H1 (cell line): ENCODE results near the gene TARS3. TPM values are rescaled to one million over a fixed set of nuclear protein-coding genes. Genes with fewer than 3 reads are reported as not detected.

Source experiments
- GABPA ChIP-seq: IDR thresholded peaks from 2 replicates; pipeline ENCODE4 v1.6.1; 2011; ENCODE audit warnings: mild to moderate bottlenecking, low read length, moderate library complexity, borderline replicate concordance; ENCODE audit not compliant: insufficient read depth
- HDAC6 ChIP-seq: IDR thresholded peaks from one replicate; pipeline ENCODE4 v1.7.1; 2012; ENCODE audit warnings: low read depth, mild to moderate bottlenecking, inconsistent platforms, low read length, moderate library complexity
- PHF8 ChIP-seq: fragments of 200-600 bp; sonication (generic); conservative IDR thresholded peaks from 2 replicates; pipeline ENCODE4 v1.7.1; 2012; ENCODE audit warnings: low read depth, mild to moderate bottlenecking, inconsistent platforms, low read length, moderate library complexity
- polyA plus RNA-seq, 7 experiments: library from polyadenylated mRNA; depleted of rRNA in 3 of 7; stranded (reverse) in 5 of 7; unstranded in 2 of 7; fragments of >200 nt in 5 of 7; fragments of 200-250 nt in 2 of 7; gene quantifications; 1 replicate in 5 of 7; 2 replicates in 1 of 7; 4 replicates in 1 of 7; pipeline versions ENCODE4 v1.2.1 to v1.2.3, GENCODE V29; 2011 to 2013; ENCODE audit warnings: missing spikeins in 2 of 7, mixed read lengths in 2 of 7
- total RNA-seq: library from RNA; stranded (reverse); fragmentation: NEBNext Ultra II Directional; extraction: Animal tissue kit (Norgen Biotek cat#: 25700); gene quantifications from 2 replicates; pipeline ENCODE4 v1.2.1, GENCODE V29; 2021
- TF ChIP-seq, protein P1 (sequence below): fragments of 300-600 bp; sonication (generic); IDR thresholded peaks from 2 replicates; pipeline ENCODE4 v1.7.1; 2012; ENCODE audit warnings: low read length, moderate library complexity, mild to moderate bottlenecking, inconsistent platforms; ENCODE audit not compliant: insufficient replicate concordance

Gene TARS3
- total and polyA plus RNA-seq, 2 of the 8 experiments (the other 6 are each of a cell fraction or from before 2014, with no cell fraction given) = 2.1 to 13.9 TPM

DNA sequence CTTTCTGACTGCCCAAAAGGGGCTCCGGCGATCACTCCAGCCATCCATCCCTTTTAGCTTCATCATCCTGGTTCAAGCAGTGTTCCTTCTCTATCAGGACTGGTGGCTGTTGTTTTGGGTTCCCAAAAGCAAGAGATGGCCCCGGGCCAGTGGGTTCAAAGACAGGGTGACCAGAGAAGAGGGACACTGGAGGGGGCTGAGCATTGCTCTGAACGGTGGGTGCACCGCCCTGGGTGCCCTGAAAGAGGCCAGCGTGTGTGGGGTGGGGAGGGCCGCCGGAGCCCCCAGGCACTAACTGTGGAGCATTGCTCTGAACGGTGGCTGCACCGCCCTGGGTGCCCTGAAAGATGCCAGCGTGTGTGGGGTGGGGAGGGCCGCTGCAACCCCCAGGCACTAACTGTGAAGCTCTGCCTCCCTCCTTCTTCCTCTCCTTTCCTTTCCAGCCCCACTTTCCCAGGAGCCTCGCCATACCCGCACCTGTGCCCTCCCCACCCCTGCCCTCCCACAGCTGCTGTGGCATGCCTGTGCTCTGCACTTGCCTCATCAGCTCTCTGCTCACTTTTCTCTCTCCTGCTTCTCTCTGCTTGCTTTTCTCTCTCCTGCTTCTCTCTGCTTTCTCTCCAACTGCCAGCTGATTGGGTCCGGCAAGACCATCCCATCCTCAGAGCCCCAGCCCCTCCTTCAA lies 41.6 kb upstream of the TARS3 start (continued):
- TF ChIP-seq, protein P1, sequence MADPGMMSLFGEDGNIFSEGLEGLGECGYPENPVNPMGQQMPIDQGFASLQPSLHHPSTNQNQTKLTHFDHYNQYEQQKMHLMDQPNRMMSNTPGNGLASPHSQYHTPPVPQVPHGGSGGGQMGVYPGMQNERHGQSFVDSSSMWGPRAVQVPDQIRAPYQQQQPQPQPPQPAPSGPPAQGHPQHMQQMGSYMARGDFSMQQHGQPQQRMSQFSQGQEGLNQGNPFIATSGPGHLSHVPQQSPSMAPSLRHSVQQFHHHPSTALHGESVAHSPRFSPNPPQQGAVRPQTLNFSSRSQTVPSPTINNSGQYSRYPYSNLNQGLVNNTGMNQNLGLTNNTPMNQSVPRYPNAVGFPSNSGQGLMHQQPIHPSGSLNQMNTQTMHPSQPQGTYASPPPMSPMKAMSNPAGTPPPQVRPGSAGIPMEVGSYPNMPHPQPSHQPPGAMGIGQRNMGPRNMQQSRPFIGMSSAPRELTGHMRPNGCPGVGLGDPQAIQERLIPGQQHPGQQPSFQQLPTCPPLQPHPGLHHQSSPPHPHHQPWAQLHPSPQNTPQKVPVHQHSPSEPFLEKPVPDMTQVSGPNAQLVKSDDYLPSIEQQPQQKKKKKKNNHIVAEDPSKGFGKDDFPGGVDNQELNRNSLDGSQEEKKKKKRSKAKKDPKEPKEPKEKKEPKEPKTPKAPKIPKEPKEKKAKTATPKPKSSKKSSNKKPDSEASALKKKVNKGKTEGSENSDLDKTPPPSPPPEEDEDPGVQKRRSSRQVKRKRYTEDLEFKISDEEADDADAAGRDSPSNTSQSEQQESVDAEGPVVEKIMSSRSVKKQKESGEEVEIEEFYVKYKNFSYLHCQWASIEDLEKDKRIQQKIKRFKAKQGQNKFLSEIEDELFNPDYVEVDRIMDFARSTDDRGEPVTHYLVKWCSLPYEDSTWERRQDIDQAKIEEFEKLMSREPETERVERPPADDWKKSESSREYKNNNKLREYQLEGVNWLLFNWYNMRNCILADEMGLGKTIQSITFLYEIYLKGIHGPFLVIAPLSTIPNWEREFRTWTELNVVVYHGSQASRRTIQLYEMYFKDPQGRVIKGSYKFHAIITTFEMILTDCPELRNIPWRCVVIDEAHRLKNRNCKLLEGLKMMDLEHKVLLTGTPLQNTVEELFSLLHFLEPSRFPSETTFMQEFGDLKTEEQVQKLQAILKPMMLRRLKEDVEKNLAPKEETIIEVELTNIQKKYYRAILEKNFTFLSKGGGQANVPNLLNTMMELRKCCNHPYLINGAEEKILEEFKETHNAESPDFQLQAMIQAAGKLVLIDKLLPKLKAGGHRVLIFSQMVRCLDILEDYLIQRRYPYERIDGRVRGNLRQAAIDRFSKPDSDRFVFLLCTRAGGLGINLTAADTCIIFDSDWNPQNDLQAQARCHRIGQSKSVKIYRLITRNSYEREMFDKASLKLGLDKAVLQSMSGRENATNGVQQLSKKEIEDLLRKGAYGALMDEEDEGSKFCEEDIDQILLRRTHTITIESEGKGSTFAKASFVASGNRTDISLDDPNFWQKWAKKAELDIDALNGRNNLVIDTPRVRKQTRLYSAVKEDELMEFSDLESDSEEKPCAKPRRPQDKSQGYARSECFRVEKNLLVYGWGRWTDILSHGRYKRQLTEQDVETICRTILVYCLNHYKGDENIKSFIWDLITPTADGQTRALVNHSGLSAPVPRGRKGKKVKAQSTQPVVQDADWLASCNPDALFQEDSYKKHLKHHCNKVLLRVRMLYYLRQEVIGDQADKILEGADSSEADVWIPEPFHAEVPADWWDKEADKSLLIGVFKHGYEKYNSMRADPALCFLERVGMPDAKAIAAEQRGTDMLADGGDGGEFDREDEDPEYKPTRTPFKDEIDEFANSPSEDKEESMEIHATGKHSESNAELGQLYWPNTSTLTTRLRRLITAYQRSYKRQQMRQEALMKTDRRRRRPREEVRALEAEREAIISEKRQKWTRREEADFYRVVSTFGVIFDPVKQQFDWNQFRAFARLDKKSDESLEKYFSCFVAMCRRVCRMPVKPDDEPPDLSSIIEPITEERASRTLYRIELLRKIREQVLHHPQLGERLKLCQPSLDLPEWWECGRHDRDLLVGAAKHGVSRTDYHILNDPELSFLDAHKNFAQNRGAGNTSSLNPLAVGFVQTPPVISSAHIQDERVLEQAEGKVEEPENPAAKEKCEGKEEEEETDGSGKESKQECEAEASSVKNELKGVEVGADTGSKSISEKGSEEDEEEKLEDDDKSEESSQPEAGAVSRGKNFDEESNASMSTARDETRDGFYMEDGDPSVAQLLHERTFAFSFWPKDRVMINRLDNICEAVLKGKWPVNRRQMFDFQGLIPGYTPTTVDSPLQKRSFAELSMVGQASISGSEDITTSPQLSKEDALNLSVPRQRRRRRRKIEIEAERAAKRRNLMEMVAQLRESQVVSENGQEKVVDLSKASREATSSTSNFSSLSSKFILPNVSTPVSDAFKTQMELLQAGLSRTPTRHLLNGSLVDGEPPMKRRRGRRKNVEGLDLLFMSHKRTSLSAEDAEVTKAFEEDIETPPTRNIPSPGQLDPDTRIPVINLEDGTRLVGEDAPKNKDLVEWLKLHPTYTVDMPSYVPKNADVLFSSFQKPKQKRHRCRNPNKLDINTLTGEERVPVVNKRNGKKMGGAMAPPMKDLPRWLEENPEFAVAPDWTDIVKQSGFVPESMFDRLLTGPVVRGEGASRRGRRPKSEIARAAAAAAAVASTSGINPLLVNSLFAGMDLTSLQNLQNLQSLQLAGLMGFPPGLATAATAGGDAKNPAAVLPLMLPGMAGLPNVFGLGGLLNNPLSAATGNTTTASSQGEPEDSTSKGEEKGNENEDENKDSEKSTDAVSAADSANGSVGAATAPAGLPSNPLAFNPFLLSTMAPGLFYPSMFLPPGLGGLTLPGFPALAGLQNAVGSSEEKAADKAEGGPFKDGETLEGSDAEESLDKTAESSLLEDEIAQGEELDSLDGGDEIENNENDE = no peak
- TF ChIP-seq GABPA (no peak), HDAC6 (no peak), PHF8 (no peak)
